Upper lobe of left lung (tissue), 6 donors: Measurements from ENCODE around the gene NUDC. TPM values are rescaled to one million over a fixed set of nuclear protein-coding genes. Genes with fewer than 3 reads are reported as not detected.

Source experiments
- ATAC-seq, 2 donors: fragments of 200-7000 bp; cut with Tn5 transposase; one replicate each; pipeline ENCODE4 v1.9.1; 2022; ENCODE audit warnings: mild to moderate bottlenecking in 2 of 2, moderate library complexity in 2 of 2; ENCODE audit not compliant: low FRiP score in 2 of 2
- DNase-seq, 2 donors: peaks; one replicate each; pipeline ENCODE4 v3.0.0-alpha.2; 2019 to 2020
- H3K27ac ChIP-seq, 4 donors: fragments of 200-600 bp; sonication (generic); one replicate each; pipeline ENCODE4 v1.5.1; 2016 to 2019
- H3K27me3 ChIP-seq, 4 donors: fragments of 200-600 bp; sonication (generic); one replicate each; pipeline ENCODE4 v1.5.1; 2017 to 2019
- H3K36me3 ChIP-seq, 4 donors: fragments of 200-600 bp; sonication (generic); one replicate each; pipeline ENCODE4 v1.5.1; 2016 to 2019
- H3K4me1 ChIP-seq, 4 donors: fragments of 200-600 bp; sonication (generic); one replicate each; pipeline ENCODE4 v1.5.1; 2018 to 2019
- H3K4me3 ChIP-seq, 4 donors: fragments of 200-600 bp; sonication (generic); one replicate each; pipeline ENCODE4 v1.5.1; 2017 to 2019; ENCODE audit warnings: mild to moderate bottlenecking in 2 of 4, moderate library complexity in 1 of 4
- H3K9me3 ChIP-seq, 4 donors: fragments of 200-600 bp; sonication (generic); one replicate each; pipeline ENCODE4 v1.5.1; 2018 to 2019
- EP300 ChIP-seq, 4 donors: sonication (generic); formaldehyde crosslinking; IDR thresholded peaks; one replicate each; pipeline ENCODE4 v1.5.1; 2017; ENCODE audit warnings: antibody characterized with exemption in 4 of 4, control low read depth in 2 of 4
- POLR2A ChIP-seq, 4 donors: fragments of 450-650 bp; IDR thresholded peaks; one replicate each; pipeline ENCODE4 v1.5.1; 2016 to 2017; ENCODE audit warnings: antibody characterized with exemption in 4 of 4, mild to moderate bottlenecking in 2 of 4
- POLR2AphosphoS5 ChIP-seq, 2 donors: sonication (generic); formaldehyde crosslinking; IDR thresholded peaks; one replicate each; pipeline ENCODE4 v1.5.1; 2017; ENCODE audit warnings: antibody characterized with exemption in 2 of 2
- WGBS, 2 donors: methylation state at CpG; one replicate each; pipeline ENCODE4 v1.1.5; 2017 to 2018; 5-methylcytosine and 5-hydroxymethylcytosine counted together
- total RNA-seq, 6 donors: library from RNA; depleted of rRNA in 4 of 6; stranded (reverse); fragments of >200 nt in 4 of 6; gene quantifications; one replicate each; pipeline versions ENCODE4 v1.1.0 to v1.2.1, GENCODE V29; 2016 to 2021
- TF ChIP-seq, protein P1 (sequence below), 6 experiments: fragments of 450-650 bp in 4 of 6; fragments of 200-600 bp in 2 of 6; sonication (generic) in 2 of 6; IDR thresholded peaks; one replicate each; pipeline ENCODE4 v1.5.1; 2016 to 2019; ENCODE audit warnings: antibody characterized with exemption in 6 of 6
- donor health status: DM: no; HTN: no; CAD: no; lungs with moderate emphysema.
- donor health status: DM: no; HTN: yes; CAD: no; lungs with severe emphysema.

Gene NUDC
- total RNA-seq, 6 donors from 2014 or later: 41.9 to 81.2 (median 60.2) TPM

DNA sequence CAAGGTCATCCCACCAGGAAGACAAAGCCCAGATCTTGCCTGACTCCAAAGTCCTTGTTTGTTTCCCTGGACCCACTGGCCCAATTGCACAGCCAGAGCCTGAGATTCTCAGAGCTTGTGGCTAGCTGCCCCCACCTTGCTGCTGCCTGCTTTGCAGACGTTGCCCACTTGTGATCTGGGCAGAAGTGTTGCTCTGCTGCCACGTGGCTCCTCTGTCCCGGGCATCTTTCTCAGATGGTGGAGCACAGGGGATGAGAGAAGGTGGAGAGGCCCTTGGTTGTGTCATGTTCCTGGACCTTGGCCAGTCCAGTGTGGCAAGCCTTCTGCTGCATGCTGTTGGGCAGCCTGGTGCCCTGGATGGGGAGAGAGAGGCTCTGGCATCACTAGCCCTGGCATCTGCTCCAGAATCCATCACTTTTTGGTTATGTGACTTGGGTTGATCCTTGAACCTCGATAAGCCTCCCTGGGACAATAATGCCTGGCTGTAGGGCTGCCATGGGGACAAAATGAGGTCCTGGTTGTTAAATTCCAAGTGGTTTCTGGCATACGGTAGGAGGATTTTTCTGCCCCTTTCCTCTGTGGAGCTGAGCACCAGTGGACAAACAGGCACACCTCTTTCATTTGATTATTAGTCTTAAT, 6.2 kb upstream of the NUDC start:
- DNase-seq (peak in 1 of 2 donors; percentile 85), ATAC-seq (no peak)
- H3K27ac ChIP-seq: peak overlapping the region in 2 of 4 donors; percentile 71 to 89
- peaks cover 0 to 27% (median 6%) of the 10 kb centered on the region in 4 donors for H3K4me1 ChIP-seq
- 41 to 46% methylated on average over 4 to 5 of the region's 5 CpGs for WGBS, 2 donors
- H3K9me3 ChIP-seq: no peaks in the 10 kb centered on the region
- no peaks in the 10 kb centered on the region for H3K36me3 ChIP-seq
- no peak for TF ChIP-seq EP300 (IDR thresholded peaks at IDR 0.05)
- peak in 1 of 2 donors; percentile 32 for TF ChIP-seq POLR2AphosphoS5 (IDR thresholded peaks at IDR 0.05)
- H3K4me3 ChIP-seq: no peak overlapping the region
- no peaks in the 10 kb centered on the region for H3K27me3 ChIP-seq

DNA sequence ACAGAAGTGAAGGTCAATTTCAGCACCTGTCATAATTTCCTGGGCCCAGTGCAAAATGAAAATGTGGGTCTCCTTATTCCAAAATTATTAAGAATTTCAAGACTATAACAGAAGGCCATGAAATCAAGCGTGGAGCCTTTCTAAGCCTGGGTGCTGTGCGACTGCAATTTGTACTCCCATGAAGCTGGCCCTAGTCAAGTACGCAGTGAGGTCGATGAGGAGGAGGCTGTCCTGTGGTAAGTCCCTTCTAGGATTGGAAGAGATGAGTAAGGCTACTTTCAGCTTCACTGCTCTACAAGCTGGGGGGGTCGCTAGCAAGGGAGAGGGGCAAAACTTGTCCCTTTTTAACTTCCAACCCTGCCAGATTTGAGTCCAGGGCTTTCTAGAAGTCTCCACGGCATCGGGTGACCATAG, 410 bp upstream of the NUDC start:
- Histone ChIP-seq H3K27ac (peak overlapping the region; percentile 65 to 94 (median 85)), H3K9me3 (no peaks in the 10 kb centered on the region), H3K27me3 (no peaks in the 10 kb centered on the region), H3K4me1 (peaks cover 17 to 23% (median 22%) of the 10 kb centered on the region in 4 donors), H3K4me3 (peak overlapping the region in 3 of 4 donors; percentile 86 to 99 (median 96)), H3K36me3 (peaks cover 10 to 28% (median 19%) of the 10 kb centered on the region in 4 donors)
- DNase-seq (no peak), ATAC-seq (peak; percentile 51 to 56)
- TF ChIP-seq POLR2AphosphoS5 (IDR thresholded peaks at IDR 0.05) (no peak), POLR2A (IDR thresholded peaks at IDR 0.05) (no peak), EP300 (IDR thresholded peaks at IDR 0.05) (no peak)
- TF ChIP-seq, protein P1, sequence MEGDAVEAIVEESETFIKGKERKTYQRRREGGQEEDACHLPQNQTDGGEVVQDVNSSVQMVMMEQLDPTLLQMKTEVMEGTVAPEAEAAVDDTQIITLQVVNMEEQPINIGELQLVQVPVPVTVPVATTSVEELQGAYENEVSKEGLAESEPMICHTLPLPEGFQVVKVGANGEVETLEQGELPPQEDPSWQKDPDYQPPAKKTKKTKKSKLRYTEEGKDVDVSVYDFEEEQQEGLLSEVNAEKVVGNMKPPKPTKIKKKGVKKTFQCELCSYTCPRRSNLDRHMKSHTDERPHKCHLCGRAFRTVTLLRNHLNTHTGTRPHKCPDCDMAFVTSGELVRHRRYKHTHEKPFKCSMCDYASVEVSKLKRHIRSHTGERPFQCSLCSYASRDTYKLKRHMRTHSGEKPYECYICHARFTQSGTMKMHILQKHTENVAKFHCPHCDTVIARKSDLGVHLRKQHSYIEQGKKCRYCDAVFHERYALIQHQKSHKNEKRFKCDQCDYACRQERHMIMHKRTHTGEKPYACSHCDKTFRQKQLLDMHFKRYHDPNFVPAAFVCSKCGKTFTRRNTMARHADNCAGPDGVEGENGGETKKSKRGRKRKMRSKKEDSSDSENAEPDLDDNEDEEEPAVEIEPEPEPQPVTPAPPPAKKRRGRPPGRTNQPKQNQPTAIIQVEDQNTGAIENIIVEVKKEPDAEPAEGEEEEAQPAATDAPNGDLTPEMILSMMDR (IDR thresholded peaks at IDR 0.05): no peak
- 8 to 16% methylated on average over 5 to 7 of the region's 7 CpGs for WGBS, 2 donors

GRCh38 chr1:26922431-26922729, 837 bp downstream of the NUDC start:
- WGBS, 2 donors: 24 to 29% methylated on average over 6 of the region's 6 CpGs
- DNase-seq: no peak
- no peaks in the 10 kb centered on the region for H3K27me3 ChIP-seq
- ATAC-seq: no peak
- TF ChIP-seq POLR2AphosphoS5 (IDR thresholded peaks at IDR 0.05): no peak
- H3K36me3 ChIP-seq: peaks cover 15 to 38% (median 26%) of the 10 kb centered on the region in 4 donors
- H3K4me1 ChIP-seq: peaks cover 17 to 23% (median 22%) of the 10 kb centered on the region in 4 donors
- H3K27ac ChIP-seq: peak overlapping the region in 2 of 4 donors; percentile 88 to 94
- H3K4me3 ChIP-seq: peak overlapping the region in 3 of 4 donors; percentile 86 to 99 (median 96)
- no peaks in the 10 kb centered on the region for H3K9me3 ChIP-seq

- no peak for TF ChIP-seq POLR2AphosphoS5 (IDR thresholded peaks at IDR 0.05)
- no peak for TF ChIP-seq POLR2A (IDR thresholded peaks at IDR 0.05)
- TF ChIP-seq, protein P1 (IDR thresholded peaks at IDR 0.05): no peak
- no peak for TF ChIP-seq EP300 (IDR thresholded peaks at IDR 0.05)
- WGBS, 2 donors: 89 to 94% methylated on average over 3 of the region's 3 CpGs
- Histone ChIP-seq H3K9me3 (no peaks in the 10 kb centered on the region), H3K27ac (no peak overlapping the region), H3K36me3 (peaks cover 15 to 43% (median 27%) of the 10 kb centered on the region in 4 donors), H3K4me3 (peak overlapping the region in 2 of 4 donors; percentile 86 to 96), H3K27me3 (no peaks in the 10 kb centered on the region), H3K4me1 (peaks cover 17 to 23% (median 22%) of the 10 kb centered on the region in 4 donors)
- ATAC-seq (no peak), DNase-seq (no peak)
Observed at GRCh38 chr1:26922901-26923300, 1.4 kb downstream of the NUDC start.

DNA sequence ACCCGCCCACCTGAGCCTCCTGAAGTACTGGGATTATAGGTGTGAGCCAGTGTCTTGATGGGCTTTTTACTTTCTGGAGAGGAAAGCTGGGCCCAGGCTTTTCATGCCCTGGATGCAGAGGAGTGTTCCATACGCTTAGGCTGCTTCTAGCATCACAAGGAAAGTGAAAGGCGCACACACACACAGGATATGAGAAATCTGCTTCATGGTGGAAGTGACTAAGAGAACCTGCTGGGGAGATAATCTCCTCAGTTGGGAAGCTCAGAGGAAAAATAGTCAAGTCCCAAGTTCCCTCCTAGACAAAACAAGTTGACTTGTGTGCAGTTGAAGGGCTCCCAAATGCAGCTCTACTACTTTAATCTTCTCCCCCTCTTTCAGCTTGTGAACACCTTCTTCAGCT, 2.2 kb downstream of the NUDC start:
- Histone ChIP-seq H3K4me3 (no peak overlapping the region), H3K9me3 (no peaks in the 10 kb centered on the region), H3K27ac (no peak overlapping the region), H3K27me3 (no peaks in the 10 kb centered on the region), H3K36me3 (peaks cover 15 to 51% (median 29%) of the 10 kb centered on the region in 4 donors), H3K4me1 (peaks cover 17 to 23% (median 22%) of the 10 kb centered on the region in 4 donors)
- 93 to 100% methylated on average over 3 of the region's 3 CpGs for WGBS, 2 donors
- DNase-seq (no peak), ATAC-seq (no peak)
- no peak for TF ChIP-seq POLR2AphosphoS5 (IDR thresholded peaks at IDR 0.05)
- TF ChIP-seq EP300 (IDR thresholded peaks at IDR 0.05): no peak
- TF ChIP-seq, protein P1 (IDR thresholded peaks at IDR 0.05): no peak
- no peak for TF ChIP-seq POLR2A (IDR thresholded peaks at IDR 0.05)

GRCh38 chr1:26932531-26932930, 11.0 kb downstream of the NUDC start:
- peak in 1 of 2 donors; percentile 50 for ATAC-seq
- H3K36me3 ChIP-seq: peaks cover 4 to 78% (median 38%) of the 10 kb centered on the region in 4 donors
- H3K27ac ChIP-seq: no peak overlapping the region
- no peak for TF ChIP-seq POLR2AphosphoS5 (IDR thresholded peaks at IDR 0.05)
- no peak for TF ChIP-seq EP300 (IDR thresholded peaks at IDR 0.05)
- DNase-seq: no peak
- no peaks in the 10 kb centered on the region for H3K4me1 ChIP-seq
- no peaks in the 10 kb centered on the region for H3K27me3 ChIP-seq
- 73 to 92% methylated on average over 3 of the region's 3 CpGs for WGBS, 2 donors
- no peaks in the 10 kb centered on the region for H3K9me3 ChIP-seq
- no peak overlapping the region for H3K4me3 ChIP-seq
